NCI-H128 (cell line): ENCODE measurements around the gene MEP1A.
"Not testable (repeated sequence)": the region's sequence is repeated elsewhere in the genome, so short reads cannot be mapped to it uniquely, and the experiment has no call there.

Source experiments
- DNase-seq: peaks from one replicate; lab custom pipeline; 2025; ENCODE audit not compliant: unreplicated experiment; lab: John Stamatoyannopoulos, UW

Gene MEP1A

GRCh38 chr6:46774736-46775135 lies 18.5 kb upstream of the MEP1A start:
- not testable (repeated sequence) for DNase-seq

- peak; percentile 14 for DNase-seq
Observed at GRCh38 chr6:46776070-46776712, 17.0 kb upstream of the MEP1A start.

- no peak for DNase-seq
Observed at GRCh38 chr6:46777476-46778346, 15.5 kb upstream of the MEP1A start.

- DNase-seq, result peak; percentile 31
Observed at GRCh38 chr6:46781478-46782378, 11.5 kb upstream of the MEP1A start.

GRCh38 chr6:46784535-46784934 lies 8.7 kb upstream of the MEP1A start:
- no peak for DNase-seq

GRCh38 chr6:46787871-46788540 lies 5.2 kb upstream of the MEP1A start:
- no peak for DNase-seq

- no peak for DNase-seq
Observed at GRCh38 chr6:46788791-46789190, 4.4 kb upstream of the MEP1A start.

- DNase-seq, result no peak
Observed at GRCh38 chr6:46789434-46790354, 3.5 kb upstream of the MEP1A start.

- DNase-seq, result no peak
Observed at GRCh38 chr6:46790355-46790874, 2.8 kb upstream of the MEP1A start.

GRCh38 chr6:46792635-46793034 lies 554 bp upstream of the MEP1A start:
- no peak for DNase-seq

- DNase-seq, result no peak
Observed at GRCh38 chr6:46794068-46794467, 879 bp downstream of the MEP1A start.

GRCh38 chr6:46795816-46796215 lies 2.6 kb downstream of the MEP1A start:
- DNase-seq, result no peak

- no peak for DNase-seq
Observed at GRCh38 chr6:46796848-46797580, 3.8 kb downstream of the MEP1A start.

GRCh38 chr6:46799657-46800056 lies 6.5 kb downstream of the MEP1A start:
- no peak for DNase-seq

GRCh38 chr6:46808806-46809205 lies 15.6 kb downstream of the MEP1A start:
- no peak for DNase-seq

- DNase-seq, result no peak
Observed at GRCh38 chr6:46815130-46815529, 21.9 kb downstream of the MEP1A start.

- DNase-seq, result no peak
Observed at GRCh38 chr6:46816626-46817025, 23.4 kb downstream of the MEP1A start.

GRCh38 chr6:46819561-46819960 lies 26.4 kb downstream of the MEP1A start:
- DNase-seq, result no peak

- no peak for DNase-seq
Observed at GRCh38 chr6:46821458-46821881, 28.3 kb downstream of the MEP1A start.
